B cell (primary cell): Measurements from ENCODE around the gene SRCAP. TPM values are rescaled to one million over a fixed set of nuclear protein-coding genes. Genes with fewer than 3 reads are reported as not detected.
"Not testable (repeated sequence)": the region's sequence is repeated elsewhere in the genome, so short reads cannot be mapped to it uniquely, and the experiment has no call there.

Experiments
- ATAC-seq: fragments of 200-7000 bp; cut with Tn5 transposase; one replicate; pipeline ENCODE4 v1.10.0; 2021; ENCODE audit warnings: low read depth, mild to moderate bottlenecking, moderate number of reproducible peaks, moderate library complexity
- CTCF ChIA-PET: fragments of 350-600 bp; sonication (Branson Sonifier 250); formaldehyde crosslinking; loops from one replicate; lab custom pipeline; 2021; ENCODE audit warnings: antibody characterized with exemption, inconsistent platforms; lab: Charles Lee
- POLR2A ChIA-PET: fragments of 350-600 bp; sonication (Branson Sonifier 250); formaldehyde crosslinking; loops from one replicate; lab custom pipeline; 2021; ENCODE audit warnings: antibody characterized with exemption; lab: Charles Lee
- DNase-seq: peaks from one replicate; pipeline ENCODE4 v3.0.0; 2013
- H2AFZ ChIP-seq: 2 replicates; pipeline ENCODE4 v1.6.1; 2012; ENCODE audit warnings: mild to moderate bottlenecking, low read depth, low read length; ENCODE audit not compliant: insufficient read depth, poor library complexity, severe bottlenecking
- H3K27ac ChIP-seq, 2 donors: 1 replicate in 1 of 2; 2 replicates in 1 of 2; pipeline ENCODE4 v1.5.1; 2012 to 2013; ENCODE audit warnings: low read length in 2 of 2, mild to moderate bottlenecking in 2 of 2, moderate library complexity in 1 of 2
- H3K27me3 ChIP-seq, 4 experiments: fragments of 200-600 bp in 1 of 4; sonication (generic) in 1 of 4; replicated peaks in 1 of 4; 1 replicate in 2 of 4; 2 replicates in 2 of 4; pipeline versions ENCODE4 v1.6.1 to v1.7.0; 2013 to 2016; ENCODE audit warnings: low read length in 3 of 4, mild to moderate bottlenecking in 2 of 4, mixed read lengths in 1 of 4, moderate library complexity in 1 of 4; ENCODE audit not compliant: insufficient read depth in 4 of 4, control insufficient read depth in 3 of 4; ENCODE audit errors: control extremely low read depth in 1 of 4
- H3K36me3 ChIP-seq, 2 experiments: replicated peaks in 1 of 2; 1 replicate in 1 of 2; 2 replicates in 1 of 2; pipeline versions ENCODE4 v1.6.1 to v1.7.1; 2013; ENCODE audit warnings: low read length in 1 of 2; ENCODE audit not compliant: insufficient read depth in 2 of 2, control insufficient read depth in 1 of 2; ENCODE audit errors: control extremely low read depth in 1 of 2, extremely low read depth in 1 of 2
- H3K4me1 ChIP-seq, 2 donors: fragments of 200-600 bp in 1 of 2; sonication (generic) in 1 of 2; 1 replicate in 1 of 2; 2 replicates in 1 of 2; pipeline versions ENCODE4 v1.5.1 to v1.6.1; 2013 to 2017; ENCODE audit warnings: low read length in 2 of 2; ENCODE audit not compliant: control insufficient read depth in 2 of 2, insufficient read depth in 2 of 2
- H3K4me2 ChIP-seq: replicated peaks from 2 replicates; pipeline ENCODE3; 2012; ENCODE audit warnings: mild to moderate bottlenecking, low read depth, low read length; ENCODE audit not compliant: poor library complexity, severe bottlenecking
- H3K4me3 ChIP-seq, 5 experiments: fragments of 200-600 bp in 1 of 5; sonication (generic) in 1 of 5; 1 replicate in 3 of 5; 2 replicates in 2 of 5; pipeline versions ENCODE4 v1.5.1 to v1.7.0; 2011 to 2016; ENCODE audit warnings: low read length in 4 of 5, mild to moderate bottlenecking in 4 of 5, low read depth in 2 of 5, control low read depth in 1 of 5, moderate library complexity in 1 of 5; ENCODE audit not compliant: insufficient read depth in 1 of 5; ENCODE audit errors: control extremely low read depth in 1 of 5, extremely low read depth in 1 of 5
- H3K79me2 ChIP-seq: fragments of 200-600 bp; sonication (generic); one replicate; pipeline ENCODE4 v1.6.0; 2016; ENCODE audit warnings: low read length; ENCODE audit not compliant: control insufficient read depth, insufficient read depth
- H3K9ac ChIP-seq: fragments of 200-600 bp; sonication (generic); 2 replicates; pipeline ENCODE4 v1.6.1; 2017; ENCODE audit warnings: mild to moderate bottlenecking, low read length, moderate library complexity
- H3K9me3 ChIP-seq, 3 donors: one replicate each; pipeline versions ENCODE4 v1.6.1 to v1.7.1; 2013; ENCODE audit warnings: low read length in 2 of 3; ENCODE audit not compliant: control insufficient read depth in 2 of 3, insufficient read depth in 1 of 3; ENCODE audit errors: control extremely low read depth in 1 of 3
- H4K20me1 ChIP-seq: 2 replicates; pipeline ENCODE4 v1.6.0; 2012; ENCODE audit warnings: mild to moderate bottlenecking, low read length; ENCODE audit not compliant: insufficient read depth, control insufficient read depth, poor library complexity, severe bottlenecking
- H3K27ac Mint-ChIP-seq: one replicate; pipeline ENCODE4 v1.8.0; 2021; ENCODE audit warnings: mixed read lengths
- H3K27me3 Mint-ChIP-seq: one replicate; pipeline ENCODE4 v1.8.0; 2021; ENCODE audit warnings: mixed read lengths
- H3K4me1 Mint-ChIP-seq: one replicate; pipeline ENCODE4 v1.8.0; 2021; ENCODE audit warnings: mixed read lengths
- H3K4me3 Mint-ChIP-seq: one replicate; pipeline ENCODE4 v1.8.0; 2021; ENCODE audit warnings: mixed read lengths
- H3K9me3 Mint-ChIP-seq: one replicate; pipeline ENCODE4 v1.8.0; 2022; ENCODE audit warnings: mixed read lengths; ENCODE audit not compliant: insufficient read depth
- CTCF ChIP-seq: fragments of 200-600 bp; IDR thresholded peaks from one replicate; pipeline ENCODE4 v1.8.0; 2022; ENCODE audit warnings: antibody characterized with exemption, mild to moderate bottlenecking
- WGBS: methylation state at CpG from one replicate; pipeline ENCODE4 v1.1.5; 2013; ENCODE audit warnings: missing lambda C conversion rate; ENCODE audit not compliant: insufficient coverage; 5-methylcytosine and 5-hydroxymethylcytosine counted together
- intact Hi-C: fragments of 100-400 bp; cut with micrococcal nuclease; formaldehyde crosslinking; loops from one replicate; pipeline ENCODE4 v1.10.0; 2022
- polyA plus RNA-seq: library from polyadenylated mRNA; depleted of rRNA; stranded (reverse); fragments of >200 nt; gene quantifications from 2 replicates; pipeline ENCODE4 v1.2.3, GENCODE V29; 2012
- total RNA-seq, 2 donors: library from RNA; stranded (reverse); fragments of 120-200 nt in 1 of 2; gene quantifications; 1 replicate in 1 of 2; 2 replicates in 1 of 2; pipeline versions ENCODE4 v1.2.3 to v1.2.4, GENCODE V29; 2013 to 2022

Gene SRCAP
- total and polyA plus RNA-seq, 2 donors (not counting 1 experiment from before 2014, with no cell fraction given) = 20.9 to 145 TPM

- Histone ChIP-seq H3K79me2 (peaks cover 23% of the 10 kb centered on the region), H3K4me3 (no peak overlapping the region), H3K27ac (no peak overlapping the region), H2AFZ (no peak overlapping the region), H3K9me3 (no peaks in the 10 kb centered on the region), H3K36me3 (peaks cover 0 to 2% of the 10 kb centered on the region in 2 experiments), H3K9ac (no peak overlapping the region), H3K4me2 (no peak overlapping the region), H4K20me1 (peaks cover 16% of the 10 kb centered on the region), H3K27me3 (no peaks in the 10 kb centered on the region), H3K4me1 (peaks cover 19 to 25% of the 10 kb centered on the region in 2 donors)
- no peaks in the 10 kb centered on the region for H3K27me3 Mint-ChIP-seq
- DNase-seq (no peak), ATAC-seq (no peak)
- intact Hi-C loops = loop anchor here (1.0 to 10.0 kb wide), 7 partner anchors 35 to 723 kb away; partner anchors contain the start of genes ALDOA, DCTPP1 and TAOK2
- no peak overlapping the region for H3K27ac Mint-ChIP-seq
- POLR2A ChIA-PET = interaction anchor here (0.5 to 3.8 kb wide), 3 partner anchors 36 to 687 kb away, joined by 3 to 27 read pairs (median 3); partner anchors contain the start of gene FBRS
- no peak for TF ChIP-seq CTCF
- H3K4me1 Mint-ChIP-seq = peaks cover 24% of the 10 kb centered on the region
- H3K4me3 Mint-ChIP-seq = no peak overlapping the region
- H3K9me3 Mint-ChIP-seq = no peaks in the 10 kb centered on the region
- CTCF ChIA-PET = interaction anchor here (0.7 to 4.6 kb wide), 12 partner anchors 12 to 699 kb away, joined by 3 to 38 read pairs (median 4); partner anchors contain the start of genes FBRS, HIRIP3 and INO80E
- WGBS = 98% methylated on average over 4 of the region's 11 CpGs
Observed at GRCh38 chr16:30694926-30695693, 3.9 kb upstream of the SRCAP start.

- CTCF ChIA-PET = interaction anchor here (0.6 to 4.6 kb wide), 11 partner anchors 10 to 267 kb away, joined by 3 to 29 read pairs (median 5); partner anchors contain the start of genes DCTPP1, FBRS and PRR14
- H3K9ac ChIP-seq, H3K4me2 ChIP-seq, H3K27me3 Mint-ChIP-seq, H2AFZ ChIP-seq, H3K9me3 Mint-ChIP-seq, DNase-seq, H3K4me3 ChIP-seq, H3K27me3 ChIP-seq, H3K27ac ChIP-seq, H3K27ac Mint-ChIP-seq, ATAC-seq, H3K4me3 Mint-ChIP-seq, H3K9me3 ChIP-seq: not testable (repeated sequence)
- Histone ChIP-seq H3K36me3 (peaks cover 5 to 16% of the 10 kb centered on the region in 2 experiments), H3K4me1 (peaks cover 19 to 25% of the 10 kb centered on the region in 2 donors), H4K20me1 (peaks cover 23% of the 10 kb centered on the region), H3K79me2 (peaks cover 38% of the 10 kb centered on the region)
- 86% methylated on average over 1 of the region's 3 CpGs for WGBS
- peaks cover 29% of the 10 kb centered on the region for H3K4me1 Mint-ChIP-seq
- intact Hi-C loops = loop anchor here (1.0 to 10.0 kb wide), 5 partner anchors 201 to 724 kb away; partner anchors contain the start of genes ALDOA, DCTPP1 and TAOK2
- POLR2A ChIA-PET = interaction anchor here (1.1 to 3.4 kb wide), 3 partner anchors 36 to 51 kb away, joined by 5 to 41 read pairs (median 8); partner anchors contain the start of genes FBRS, PHKG2 and PRR14
Observed at GRCh38 chr16:30696646-30697045, 2.3 kb upstream of the SRCAP start.
